GM21737 (cell line): ENCODE measurements around the gene RBMS3.

ENCODE experiments used
- ATAC-seq: cut with Tn5 transposase; IDR thresholded peaks from one replicate; pipeline ENCODE4 v1.9.1; 2021; ENCODE audit warnings: mild to moderate bottlenecking, moderate library complexity; ENCODE audit not compliant: unreplicated experiment

RBMS3 gene

DNA sequence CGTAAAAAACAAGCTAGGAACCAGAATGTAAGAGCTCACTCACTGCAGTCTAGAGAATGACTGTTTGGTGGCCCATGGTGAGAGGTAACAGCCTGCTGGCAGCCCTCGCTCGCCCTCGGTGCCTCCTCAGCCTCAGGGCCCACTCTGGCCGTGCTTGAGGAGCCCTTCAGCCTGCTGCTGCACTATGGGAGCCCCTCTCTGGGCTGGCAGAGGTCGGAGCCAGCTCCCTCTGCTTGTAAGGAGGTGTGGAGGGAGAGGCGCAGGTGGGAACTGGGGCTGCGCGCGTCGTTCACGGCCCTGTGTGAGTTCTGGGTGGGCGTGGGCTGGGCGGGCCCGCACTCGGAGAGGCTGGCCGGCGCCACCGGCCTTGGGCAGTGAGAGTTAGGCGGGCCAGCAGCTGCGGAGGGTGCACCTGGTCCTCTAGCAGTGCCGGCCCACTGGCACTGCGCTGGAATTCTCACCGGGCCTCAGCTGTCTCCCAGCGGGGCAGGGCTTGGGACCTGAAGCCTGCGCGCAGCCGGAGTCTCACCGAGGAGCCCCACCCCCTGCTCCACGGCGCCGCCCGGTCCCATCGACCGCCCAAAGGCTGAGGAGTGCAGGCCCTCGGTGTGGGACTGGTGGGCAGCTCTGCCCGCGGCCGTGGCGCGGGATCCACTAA is 420.6 kb downstream of the RBMS3 start:
- ATAC-seq = no peak

GRCh38 chr3:29705906-29706844 is 425.3 kb downstream of the RBMS3 start:
- no peak for ATAC-seq

GRCh38 chr3:29708884-29709283 is 428.0 kb downstream of the RBMS3 start:
- no peak for ATAC-seq

DNA sequence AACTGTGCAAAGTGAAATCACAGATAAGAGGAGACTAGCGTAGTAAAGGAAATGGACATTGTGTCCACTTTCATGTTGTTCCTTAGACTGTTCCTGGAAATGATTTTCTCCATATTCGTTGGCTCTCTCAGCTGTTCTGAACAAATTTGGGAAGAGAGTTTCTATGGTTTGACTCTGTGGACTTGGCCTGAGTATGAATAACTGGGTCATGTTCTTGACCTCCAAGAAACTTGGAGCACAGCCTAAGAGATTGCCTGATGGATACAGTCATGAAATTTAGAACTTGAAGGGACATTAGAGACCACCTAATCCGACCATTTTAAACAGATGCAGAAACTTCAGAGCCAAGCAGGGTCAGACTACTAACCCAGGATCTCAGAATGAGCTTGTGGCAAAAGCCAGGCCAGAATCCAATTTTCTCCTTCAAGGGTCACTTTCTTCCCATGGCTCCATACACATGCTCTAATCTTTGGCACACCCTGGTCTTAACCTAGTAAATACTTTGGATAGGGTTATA is 430.4 kb downstream of the RBMS3 start:
- no peak for ATAC-seq

DNA sequence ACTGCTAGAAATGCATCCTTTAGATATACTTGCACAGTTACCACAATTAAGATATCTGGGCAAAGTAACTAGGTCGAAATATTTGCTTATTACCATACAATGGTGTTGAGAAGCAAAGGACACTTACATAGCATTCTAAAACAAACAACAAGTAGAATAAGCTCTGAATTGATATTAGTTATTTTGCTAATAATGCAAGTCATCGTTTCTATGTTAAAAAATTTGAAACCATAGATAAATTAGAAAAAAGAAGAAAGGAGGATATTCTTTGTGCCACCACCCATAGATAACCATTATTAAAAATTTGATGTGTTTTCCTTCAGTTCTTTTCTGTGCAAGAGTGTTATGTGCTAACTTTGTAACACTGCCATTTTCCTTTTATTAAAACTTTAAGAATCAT is 435.3 kb downstream of the RBMS3 start:
- ATAC-seq = no peak

- ATAC-seq = no peak
These were observed 437.8 kb downstream of the RBMS3 start for GRCh38 chr3:29718661-29719065.

DNA sequence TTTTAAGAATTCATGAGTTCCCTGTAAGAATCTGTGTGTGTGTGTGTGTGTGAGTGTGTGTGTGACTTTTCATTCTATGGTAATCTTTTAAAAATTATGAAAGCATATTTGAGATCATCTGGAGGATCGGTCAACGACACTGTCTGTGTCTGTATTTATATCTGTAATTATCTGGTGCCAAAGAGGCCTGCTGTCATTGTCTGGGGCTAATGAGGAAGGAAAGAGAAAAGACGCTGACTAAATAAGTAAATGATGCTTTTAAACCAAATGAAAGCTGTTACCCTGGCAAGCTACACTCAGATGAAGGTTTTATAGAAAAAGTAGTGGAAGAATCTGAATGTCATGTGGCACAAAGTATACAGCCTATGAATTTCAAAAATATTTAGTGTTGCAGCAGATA is 439.8 kb downstream of the RBMS3 start:
- no peak for ATAC-seq

- no peak for ATAC-seq
These were observed 440.9 kb downstream of the RBMS3 start for GRCh38 chr3:29721789-29722188.

GRCh38 chr3:29731050-29731449 is 450.2 kb downstream of the RBMS3 start:
- no peak for ATAC-seq

DNA sequence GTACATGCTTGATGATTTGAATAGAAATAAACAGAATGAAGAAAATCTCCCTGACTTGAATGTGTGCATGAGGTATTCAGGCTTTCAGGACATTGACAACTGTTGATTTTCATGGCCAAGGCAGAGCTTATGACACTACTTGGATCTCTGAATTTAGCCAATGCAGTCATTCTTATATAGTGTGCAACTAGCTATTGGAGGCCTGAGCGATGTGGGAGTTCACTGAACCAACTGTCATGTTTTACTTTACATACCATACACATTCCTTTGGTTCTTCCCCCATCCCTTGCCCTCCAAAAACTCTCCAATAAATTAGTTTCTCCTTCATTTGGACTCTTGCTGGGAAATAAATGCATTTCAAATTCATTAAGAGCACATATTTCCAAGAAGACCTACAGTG is 460.4 kb downstream of the RBMS3 start:
- ATAC-seq = no peak

DNA sequence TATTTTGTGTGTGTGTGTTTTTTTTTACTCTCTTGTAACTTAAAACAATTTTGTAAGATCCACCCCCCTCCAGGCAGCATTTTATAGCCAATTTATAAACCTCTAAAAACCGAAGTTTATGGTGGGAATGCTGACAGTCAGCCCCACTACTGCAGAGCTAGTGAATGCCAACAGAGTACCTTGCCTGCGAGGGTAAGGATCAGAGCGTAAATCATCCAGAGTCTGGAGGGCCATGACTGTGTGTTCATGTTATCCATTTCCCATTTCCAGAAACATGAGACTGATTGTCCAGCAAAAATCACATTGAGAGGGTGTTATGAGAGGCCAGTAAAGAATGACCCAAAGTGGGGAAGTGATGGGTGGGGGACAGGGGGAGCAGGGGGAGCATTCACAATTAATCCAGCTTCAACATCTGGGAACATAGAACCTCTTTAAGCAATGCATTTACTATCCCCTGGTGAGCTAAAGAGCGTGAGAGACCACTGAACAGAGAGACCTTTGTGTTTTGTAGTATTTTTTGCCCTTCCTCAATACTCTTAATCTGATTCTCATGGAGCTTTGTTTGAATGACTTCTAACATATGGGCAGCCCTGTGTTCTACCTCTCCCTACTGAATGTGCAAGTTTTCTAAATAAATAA is 464.5 kb downstream of the RBMS3 start:
- ATAC-seq = no peak

- ATAC-seq = no peak
These were observed 465.4 kb downstream of the RBMS3 start for GRCh38 chr3:29746163-29746760.

DNA sequence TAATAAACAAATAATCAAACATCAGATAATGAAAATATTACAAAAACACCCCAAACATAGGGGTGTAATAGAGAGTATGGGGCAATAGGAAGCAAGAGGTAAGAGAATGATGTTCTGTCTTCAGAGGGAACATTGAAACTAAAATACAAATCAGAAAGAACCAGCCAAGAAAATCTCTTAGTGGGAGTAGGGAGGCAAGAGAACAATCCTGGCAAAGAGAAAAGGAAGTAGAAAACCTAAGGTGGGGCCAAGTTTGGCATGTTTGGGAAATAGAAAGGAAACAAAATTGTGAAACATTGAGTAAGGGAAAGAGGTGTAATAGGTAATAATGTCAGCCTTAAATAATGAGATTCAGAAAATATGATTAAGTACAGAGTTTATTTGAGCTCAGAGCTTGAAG is 467.1 kb downstream of the RBMS3 start:
- ATAC-seq = no peak

GRCh38 chr3:29751647-29752314 is 470.9 kb downstream of the RBMS3 start:
- no peak for ATAC-seq

DNA sequence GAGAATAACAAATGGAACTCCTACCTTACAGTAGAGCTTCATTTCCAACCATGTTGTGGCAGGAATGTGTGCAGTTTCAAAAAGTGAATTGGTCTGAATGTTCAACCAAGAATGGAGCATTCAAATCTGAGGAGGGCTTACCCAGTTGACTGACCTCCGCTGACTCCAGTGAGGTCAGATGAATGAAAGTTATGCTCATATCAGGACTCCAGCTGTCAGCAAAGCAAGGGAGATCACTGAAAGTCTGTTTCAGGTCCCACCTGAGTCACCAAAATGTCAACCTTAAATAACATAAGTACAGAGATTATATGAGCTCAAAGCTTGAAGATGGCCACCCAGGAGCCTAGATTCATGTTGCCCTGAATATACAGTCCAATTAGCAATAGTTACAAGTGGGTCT is 473.5 kb downstream of the RBMS3 start:
- no peak for ATAC-seq

DNA sequence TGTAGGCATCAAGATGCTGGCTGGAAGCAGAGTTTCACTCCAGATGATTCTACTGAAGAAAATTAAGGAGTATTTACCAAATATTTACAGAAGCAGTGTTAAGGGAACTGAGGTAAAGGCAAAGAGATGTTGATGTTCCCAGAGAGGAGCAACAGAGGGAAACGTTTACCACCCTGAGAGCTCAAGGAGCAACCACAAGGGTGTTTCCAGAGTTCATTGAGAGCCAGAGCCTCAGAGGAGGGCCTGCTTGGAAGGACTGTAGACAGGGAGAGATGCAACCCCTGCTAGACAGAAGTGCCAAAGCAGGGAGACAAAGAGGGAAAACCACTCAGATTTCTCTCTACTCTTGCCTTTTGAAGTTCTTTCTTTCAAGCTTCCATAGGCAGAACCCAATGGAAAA is 474.5 kb downstream of the RBMS3 start:
- ATAC-seq = no peak

GRCh38 chr3:29757054-29757777 is 476.3 kb downstream of the RBMS3 start:
- ATAC-seq = no peak

- ATAC-seq = no peak
These were observed 477.2 kb downstream of the RBMS3 start for GRCh38 chr3:29758108-29758433.

DNA sequence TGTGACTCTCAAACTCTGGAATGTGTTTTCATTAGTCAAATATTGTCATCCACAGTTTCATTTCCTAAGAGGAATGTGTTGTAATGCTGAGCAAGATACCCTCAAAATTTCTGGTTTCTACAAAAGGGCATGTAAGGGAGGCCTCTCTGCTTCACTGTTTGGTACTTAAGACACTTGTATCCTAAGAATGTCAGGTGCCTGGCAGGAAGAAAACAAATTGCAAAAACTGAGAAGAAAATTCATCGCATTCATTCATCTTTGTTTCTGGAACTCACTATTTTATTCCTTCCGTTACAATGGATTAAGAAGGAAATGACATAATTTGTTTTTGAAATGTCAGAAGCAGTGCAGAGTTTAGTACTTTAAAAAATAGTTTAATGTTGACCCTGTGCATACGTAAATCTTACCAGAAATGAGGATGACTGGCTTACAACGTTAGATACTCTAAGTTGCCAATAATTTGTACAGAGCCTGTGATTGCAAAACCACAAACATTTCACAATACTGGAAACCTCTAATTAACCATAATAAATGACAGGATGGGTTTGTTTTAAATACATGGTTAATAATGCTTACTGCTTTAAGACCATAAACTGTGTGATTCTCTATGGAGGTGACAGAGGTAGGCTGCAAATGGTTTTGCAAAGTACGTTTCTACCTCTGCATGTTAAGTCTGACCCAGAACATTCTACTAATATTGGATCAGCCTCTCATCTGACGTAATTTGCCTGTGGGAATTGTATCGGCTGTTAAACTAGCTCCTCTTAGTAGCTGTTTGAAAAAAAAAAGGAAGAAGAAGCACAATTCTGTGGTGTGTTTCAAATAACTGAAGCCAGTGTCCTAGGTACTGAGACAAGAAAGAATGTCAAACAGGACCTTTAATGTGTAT is 477.8 kb downstream of the RBMS3 start:
- ATAC-seq = no peak
